H1 (cell line): ENCODE data around the gene SBDS. TPM values are rescaled to one million over a fixed set of nuclear protein-coding genes. Genes with fewer than 3 reads are reported as not detected.

ENCODE experiments used
- CTCF ChIA-PET: fragments of 300-600 bp; sonication (Branson Sonifier 250); formaldehyde crosslinking; loops from one replicate; lab custom pipeline; 2021; ENCODE audit not compliant: partially characterized antibody; lab: Charles Lee
- POLR2A ChIA-PET: fragments of 300-600 bp; sonication (Branson Sonifier 250); formaldehyde crosslinking; loops from one replicate; lab custom pipeline; 2021; ENCODE audit warnings: inconsistent platforms; ENCODE audit not compliant: partially characterized antibody; lab: Charles Lee
- DNase-seq, 2 experiments: peaks; one replicate each; pipeline versions ENCODE4 v3.0.0 to v3.0.0-alpha.2; 2010 to 2022; ENCODE audit warnings: low spot score in 2 of 2, low read depth in 1 of 2, mixed read lengths in 1 of 2
- FAIRE-seq: peaks from 2 replicates; lab custom pipeline; 2011; peaks lifted over from hg19 to GRCh38; lab: Jason Lieb, UNC
- H2AFZ ChIP-seq: 2 replicates; pipeline ENCODE4 v1.8.1; 2012; ENCODE audit warnings: low read length, inconsistent platforms
- H2AK5ac ChIP-seq: 2 replicates; pipeline ENCODE4 v1.6.1; 2013; ENCODE audit warnings: low read depth, low read length
- H2BK120ac ChIP-seq: replicated peaks from 2 replicates; pipeline ENCODE3; 2013; ENCODE audit warnings: low read depth, low read length, inconsistent platforms
- H2BK12ac ChIP-seq: 2 replicates; pipeline ENCODE4 v1.6.1; 2013; ENCODE audit warnings: low read depth, low read length
- H2BK15ac ChIP-seq: 2 replicates; pipeline ENCODE4 v1.6.1; 2013; ENCODE audit warnings: low read length
- H2BK20ac ChIP-seq: 2 replicates; pipeline ENCODE4 v1.6.1; 2013; ENCODE audit warnings: low read length
- H2BK5ac ChIP-seq: 2 replicates; pipeline ENCODE4 v1.6.1; 2013; ENCODE audit warnings: low read depth, low read length
- H3K14ac ChIP-seq: 2 replicates; pipeline ENCODE4 v1.6.1; 2013; ENCODE audit warnings: inconsistent platforms; ENCODE audit not compliant: insufficient read length
- H3K18ac ChIP-seq: 2 replicates; pipeline ENCODE4 v1.6.1; 2013; ENCODE audit warnings: low read length; ENCODE audit errors: extremely low read depth
- H3K23ac ChIP-seq: 2 replicates; pipeline ENCODE4 v1.6.1; 2013; ENCODE audit warnings: inconsistent platforms; ENCODE audit not compliant: insufficient read length
- H3K23me2 ChIP-seq: 2 replicates; pipeline ENCODE4 v1.6.1; 2013; ENCODE audit warnings: low read depth, low read length
- H3K27ac ChIP-seq: 2 replicates; pipeline ENCODE4 v1.6.1; 2011; ENCODE audit warnings: low read depth, low read length, inconsistent platforms
- H3K27me3 ChIP-seq, 4 experiments: replicated peaks in 1 of 4; 1 replicate in 1 of 4; 2 replicates in 3 of 4; pipeline versions ENCODE4 v1.6.1 to v1.8.1; 2011 to 2013; ENCODE audit warnings: low read length in 3 of 4, mild to moderate bottlenecking in 3 of 4, inconsistent platforms in 2 of 4, mixed read lengths in 2 of 4, moderate library complexity in 1 of 4; ENCODE audit not compliant: control insufficient read depth in 3 of 4, insufficient read depth in 3 of 4; ENCODE audit errors: extremely low read depth in 1 of 4
- H3K36me3 ChIP-seq, 4 experiments: 2 replicates each; pipeline versions ENCODE4 v1.6.1 to v1.8.1; 2011 to 2013; ENCODE audit warnings: mild to moderate bottlenecking in 4 of 4, low read length in 3 of 4, moderate library complexity in 2 of 4, control low read depth in 1 of 4, inconsistent platforms in 1 of 4; ENCODE audit not compliant: insufficient read depth in 4 of 4, control insufficient read depth in 2 of 4
- H3K4ac ChIP-seq: replicated peaks from 2 replicates; pipeline ENCODE3; 2013; ENCODE audit warnings: low read length, low read depth, mixed read lengths, inconsistent platforms; ENCODE audit not compliant: insufficient read length
- H3K4me1 ChIP-seq, 4 experiments: replicated peaks in 1 of 4; 1 replicate in 1 of 4; 2 replicates in 3 of 4; pipeline versions ENCODE4 v1.6.1 to v1.8.1; 2011 to 2013; ENCODE audit warnings: low read length in 3 of 4, inconsistent platforms in 2 of 4, mixed read lengths in 1 of 4; ENCODE audit not compliant: insufficient read depth in 4 of 4, control insufficient read depth in 3 of 4
- H3K4me2 ChIP-seq, 2 experiments: 2 replicates each; pipeline versions ENCODE4 v1.6.1 to v1.8.1; 2011 to 2013; ENCODE audit warnings: low read depth in 2 of 2, low read length in 2 of 2, control low read depth in 1 of 2, inconsistent platforms in 1 of 2, mild to moderate bottlenecking in 1 of 2; ENCODE audit not compliant: insufficient read depth in 1 of 2
- H3K4me3 ChIP-seq, 4 experiments: fragments of 200-600, 300-600 bp in 1 of 4; sonication (generic), shearing (Covaris generic), sonication (Bioruptor Twin) in 1 of 4; 2 replicates each; pipeline versions ENCODE4 v1.5.1 to v1.8.1; 2011 to 2016; ENCODE audit warnings: low read length in 4 of 4, low read depth in 3 of 4, control low read depth in 2 of 4, inconsistent platforms in 2 of 4, mild to moderate bottlenecking in 2 of 4, mixed read lengths in 1 of 4, moderate library complexity in 1 of 4; ENCODE audit not compliant: insufficient read depth in 2 of 4; ENCODE audit errors: extremely low read depth in 1 of 4
- H3K56ac ChIP-seq: replicated peaks from 2 replicates; pipeline ENCODE3; 2013; ENCODE audit warnings: low read depth, mild to moderate bottlenecking, mixed read lengths, low read length, inconsistent platforms; ENCODE audit not compliant: insufficient read length
- H3K79me1 ChIP-seq: 2 replicates; pipeline ENCODE4 v1.6.1; 2013; ENCODE audit warnings: low read depth, low read length, control low read depth
- H3K79me2 ChIP-seq, 2 experiments: 2 replicates each; pipeline versions ENCODE4 v1.6.1 to v1.8.1; 2012 to 2013; ENCODE audit warnings: low read length in 2 of 2, mild to moderate bottlenecking in 2 of 2, inconsistent platforms in 1 of 2; ENCODE audit not compliant: insufficient read depth in 2 of 2, control insufficient read depth in 1 of 2
- H3K9ac ChIP-seq, 4 experiments: replicated peaks in 1 of 4; 1 replicate in 1 of 4; 2 replicates in 3 of 4; pipeline versions ENCODE4 v1.6.1 to v1.8.1; 2011 to 2013; ENCODE audit warnings: low read depth in 3 of 4, low read length in 3 of 4, control low read depth in 2 of 4, mild to moderate bottlenecking in 2 of 4, moderate library complexity in 2 of 4, inconsistent platforms in 1 of 4; ENCODE audit errors: extremely low read depth in 1 of 4
- H3K9me3 ChIP-seq, 2 experiments: 2 replicates each; pipeline versions ENCODE4 v1.6.1 to v1.8.1; 2012 to 2013; ENCODE audit warnings: mild to moderate bottlenecking in 2 of 2, moderate library complexity in 2 of 2, control low read depth in 1 of 2, inconsistent platforms in 1 of 2, low read depth in 1 of 2, low read length in 1 of 2, mixed read lengths in 1 of 2; ENCODE audit not compliant: insufficient read depth in 2 of 2
- H4K20me1 ChIP-seq, 2 experiments: replicated peaks in 1 of 2; 2 replicates each; pipeline versions ENCODE3 to v1.8.1; 2011 to 2013; ENCODE audit warnings: inconsistent platforms in 2 of 2, low read length in 2 of 2, mild to moderate bottlenecking in 1 of 2; ENCODE audit not compliant: insufficient read depth in 2 of 2, control insufficient read depth in 1 of 2
- H4K5ac ChIP-seq: 2 replicates; pipeline ENCODE4 v1.6.1; 2013; ENCODE audit warnings: low read length, low read depth, mixed read lengths, inconsistent platforms; ENCODE audit not compliant: insufficient read length
- H4K8ac ChIP-seq: 2 replicates; pipeline ENCODE4 v1.8.0; 2013; ENCODE audit warnings: mild to moderate bottlenecking, moderate library complexity, low read length, inconsistent platforms; ENCODE audit not compliant: insufficient read depth; ENCODE audit errors: extremely low read depth
- H4K91ac ChIP-seq: replicated peaks from 2 replicates; pipeline ENCODE3; 2013; ENCODE audit warnings: low read length, mixed read lengths, inconsistent platforms; ENCODE audit not compliant: insufficient read length
- CBX8 ChIP-seq: fragments of 300-800, 300-1000 bp; sonication (generic); IDR thresholded peaks from 2 replicates; pipeline ENCODE4 v1.7.1; 2016; ENCODE audit warnings: low read depth, low read length, borderline replicate concordance
- CHD1 ChIP-seq: IDR thresholded peaks from 2 replicates; pipeline ENCODE4 v1.6.1; 2012; ENCODE audit warnings: low read depth, low read length, improper control_type of control experiment
- CTBP2 ChIP-seq: IDR thresholded peaks from 2 replicates; pipeline ENCODE4 v1.7.0; 2011; ENCODE audit warnings: borderline replicate concordance, mild to moderate bottlenecking, moderate library complexity, mixed read lengths, low read length; ENCODE audit not compliant: insufficient read depth, insufficient read length
- EP300 ChIP-seq, 2 experiments: IDR thresholded peaks; 1 replicate in 1 of 2; 2 replicates in 1 of 2; pipeline ENCODE4 v1.6.1; 2011 to 2012; ENCODE audit warnings: low read depth in 2 of 2, low read length in 2 of 2, mild to moderate bottlenecking in 2 of 2, borderline replicate concordance in 1 of 2, inconsistent platforms in 1 of 2, moderate library complexity in 1 of 2
- GABPA ChIP-seq: IDR thresholded peaks from 2 replicates; pipeline ENCODE4 v1.6.1; 2011; ENCODE audit warnings: mild to moderate bottlenecking, low read length, moderate library complexity, borderline replicate concordance; ENCODE audit not compliant: insufficient read depth
- JUN ChIP-seq: IDR thresholded peaks from 2 replicates; pipeline ENCODE4 v1.6.1; 2011; ENCODE audit warnings: low read depth, mild to moderate bottlenecking, improper control_type of control experiment, low read length
- KDM1A ChIP-seq: fragments of 200-600, 300-600 bp; sonication (generic); IDR thresholded peaks from 2 replicates; pipeline ENCODE4 v1.7.1; 2016; ENCODE audit warnings: mild to moderate bottlenecking, low read length, borderline replicate concordance
- RBBP5 ChIP-seq: IDR thresholded peaks from 2 replicates; pipeline ENCODE4 v1.7.1; 2012; ENCODE audit warnings: low read depth, mild to moderate bottlenecking, inconsistent platforms, low read length, moderate library complexity, borderline replicate concordance
- RFX5 ChIP-seq: IDR thresholded peaks from 2 replicates; pipeline ENCODE4 v1.6.1; 2011; ENCODE audit warnings: low read depth, low read length, improper control_type of control experiment, borderline replicate concordance
- SP1 ChIP-seq: IDR thresholded peaks from 2 replicates; pipeline ENCODE4 v1.6.1; 2011; ENCODE audit warnings: low read depth, low read length
- SP2 ChIP-seq: IDR thresholded peaks from 2 replicates; pipeline ENCODE4 v1.6.1; 2012; ENCODE audit warnings: mild to moderate bottlenecking, low read length, inconsistent platforms
- SRF ChIP-seq: IDR thresholded peaks from 2 replicates; pipeline ENCODE4 v1.6.1; 2011; ENCODE audit warnings: mild to moderate bottlenecking, low read depth, low read length, moderate library complexity
- WGBS, 2 experiments: shearing (Covaris generic) in 1 of 2; methylation state at CpG; one replicate each; pipeline versions ENCODE4 v1.1.6 to v1.1.7; 2013 to 2015; ENCODE audit warnings: low lambda C conversion rate in 2 of 2, mixed read lengths in 2 of 2, inconsistent platforms in 1 of 2, low coverage in 1 of 2, missing lambda C conversion rate in 1 of 2; ENCODE audit not compliant: insufficient replicate concordance in 2 of 2, insufficient coverage in 1 of 2, insufficient read length in 1 of 2; ENCODE audit errors: extremely low coverage in 1 of 2, missing lambda C conversion rate in 1 of 2; 5-methylcytosine and 5-hydroxymethylcytosine counted together
- polyA plus RNA-seq, 7 experiments: library from polyadenylated mRNA; depleted of rRNA in 3 of 7; stranded (reverse) in 5 of 7; unstranded in 2 of 7; fragments of >200 nt in 5 of 7; fragments of 200-250 nt in 2 of 7; gene quantifications; 1 replicate in 5 of 7; 2 replicates in 1 of 7; 4 replicates in 1 of 7; pipeline versions ENCODE4 v1.2.1 to v1.2.3, GENCODE V29; 2011 to 2013; ENCODE audit warnings: missing spikeins in 2 of 7, mixed read lengths in 2 of 7
- total RNA-seq: library from RNA; stranded (reverse); fragmentation: NEBNext Ultra II Directional; extraction: Animal tissue kit (Norgen Biotek cat#: 25700); gene quantifications from 2 replicates; pipeline ENCODE4 v1.2.1, GENCODE V29; 2021
- TF ChIP-seq, protein P1 (sequence below): IDR thresholded peaks from 2 replicates; pipeline ENCODE4 v1.6.1; 2012; ENCODE audit warnings: inconsistent platforms

The SBDS gene
- total and polyA plus RNA-seq, 2 of the 8 experiments (the other 6 are each of a cell fraction or from before 2014, with no cell fraction given) = 8.2 to 27.5 TPM

DNA sequence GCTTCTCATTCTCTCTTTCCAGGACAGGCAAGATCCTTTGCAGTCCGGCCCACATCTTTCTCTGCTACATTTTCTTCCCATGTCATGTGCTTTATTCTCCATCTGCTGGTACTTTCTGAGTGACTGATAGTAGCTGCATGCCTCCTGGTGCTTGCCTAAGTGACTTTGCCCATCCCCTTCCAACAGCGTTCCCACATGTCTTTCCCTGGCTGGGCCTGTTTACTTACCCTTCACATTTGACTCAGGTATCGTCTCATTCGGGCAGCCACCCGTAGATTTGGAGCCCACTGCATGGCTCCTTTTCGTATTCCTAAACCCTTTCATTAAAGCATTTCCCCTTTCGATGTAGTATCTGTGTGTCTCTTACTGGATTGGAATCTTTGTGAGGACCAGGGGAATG is 25.9 kb upstream of the SBDS start:
- Histone ChIP-seq H4K8ac (no peak overlapping the region), H2BK5ac (no peak overlapping the region), H3K23me2 (no peaks in the 10 kb centered on the region), H3K9me3 (no peaks in the 10 kb centered on the region), H3K23ac (no peak overlapping the region), H3K4ac (no peak overlapping the region), H3K79me2 (no peaks in the 10 kb centered on the region), H4K20me1 (peaks cover 0 to 2% of the 10 kb centered on the region in 2 experiments), H2BK12ac (no peak overlapping the region), H3K56ac (no peak overlapping the region), H4K5ac (no peak overlapping the region), H3K4me2 (no peak overlapping the region), H3K79me1 (peaks cover 2% of the 10 kb centered on the region; the same call in 1 of the 2 replicates), H3K36me3 (peaks cover 7 to 30% (median 15%) of the 10 kb centered on the region in 4 experiments; a peak in 6 of 8 replicates), H3K9ac (no peak overlapping the region), H2AK5ac (no peak overlapping the region), H2BK120ac (no peak overlapping the region), H3K4me1 (no peaks in the 10 kb centered on the region), H2BK20ac (no peak overlapping the region), H4K91ac (no peak overlapping the region), H3K27me3 (no peaks in the 10 kb centered on the region), H3K18ac (no peak overlapping the region), H3K27ac (no peak overlapping the region), H3K4me3 (no peak overlapping the region), H2BK15ac (no peak overlapping the region), H2AFZ (no peak overlapping the region), H3K14ac (no peak overlapping the region)
- 86% methylated on average over 7 of the region's 7 CpGs; no CpG with 5 or more reads in 1 of the 2 experiments for WGBS, 2 experiments
- ChIA-PET POLR2A (no interaction called here), CTCF (interaction anchor here (1.8 kb wide), 1 partner anchor 20 kb away, joined by 8 read pairs; no protein-coding TSS in a partner anchor)
- FAIRE-seq (no peak), DNase-seq (no peak)
- TF ChIP-seq, protein P1, sequence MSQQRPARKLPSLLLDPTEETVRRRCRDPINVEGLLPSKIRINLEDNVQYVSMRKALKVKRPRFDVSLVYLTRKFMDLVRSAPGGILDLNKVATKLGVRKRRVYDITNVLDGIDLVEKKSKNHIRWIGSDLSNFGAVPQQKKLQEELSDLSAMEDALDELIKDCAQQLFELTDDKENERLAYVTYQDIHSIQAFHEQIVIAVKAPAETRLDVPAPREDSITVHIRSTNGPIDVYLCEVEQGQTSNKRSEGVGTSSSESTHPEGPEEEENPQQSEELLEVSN = no peak
- TF ChIP-seq EP300 (IDR thresholded peaks at IDR 0.05; ENCODE audit: borderline replicate concordance in 1 of 2, low read depth in 2 of 2, low read length in 2 of 2) (no peak), SP2 (no peak), CBX8 (no peak), CHD1 (no peak), RFX5 (no peak), SP1 (no peak), SRF (no peak), JUN (no peak), CTBP2 (no peak), RBBP5 (no peak), KDM1A (no peak), GABPA (no peak)
